ENCODE measurements around the gene PLXNA1.
A peak's percentile ranks its signal among the peaks of the same experiment; 100 is the strongest.

Gene PLXNA1

GRCh38 chr3:127003175-127003555 is 20.2 kb downstream of the PLXNA1 start:
- DNase-seq, result no peak

GRCh38 chr3:127003601-127004280 is 20.8 kb downstream of the PLXNA1 start:
- DNase-seq, result no peak

GRCh38 chr3:127004641-127005397 is 21.9 kb downstream of the PLXNA1 start:
- no peak for DNase-seq

GRCh38 chr3:127005864-127006500 is 23.1 kb downstream of the PLXNA1 start:
- DNase-seq, result no peak

GRCh38 chr3:127006781-127007436 is 24.0 kb downstream of the PLXNA1 start:
- DNase-seq, result no peak

GRCh38 chr3:127008236-127008635 is 25.3 kb downstream of the PLXNA1 start:
- DNase-seq, result no peak

- no peak for DNase-seq
Measured at GRCh38 chr3:127009531-127009930, 26.6 kb downstream of the PLXNA1 start.

GRCh38 chr3:127011270-127011992 is 28.5 kb downstream of the PLXNA1 start:
- no peak for DNase-seq

GRCh38 chr3:127012091-127012490 is 29.2 kb downstream of the PLXNA1 start:
- DNase-seq, result no peak

- DNase-seq, result no peak
Measured at GRCh38 chr3:127013181-127013580, 30.3 kb downstream of the PLXNA1 start.

- no peak for DNase-seq
Measured at GRCh38 chr3:127013758-127014535, 31.0 kb downstream of the PLXNA1 start.

- peak; percentile 58 for DNase-seq
Measured at GRCh38 chr3:127014536-127015281, 31.8 kb downstream of the PLXNA1 start.

GRCh38 chr3:127015282-127016042 is 32.5 kb downstream of the PLXNA1 start:
- DNase-seq, result peak; percentile 82

- no peak for DNase-seq
Measured at GRCh38 chr3:127016043-127016343, 33.1 kb downstream of the PLXNA1 start.

- DNase-seq, result no peak
Measured at GRCh38 chr3:127016461-127016860, 33.5 kb downstream of the PLXNA1 start.

- no peak for DNase-seq
Measured at GRCh38 chr3:127017229-127017628, 34.3 kb downstream of the PLXNA1 start.

GRCh38 chr3:127017781-127018180 is 34.9 kb downstream of the PLXNA1 start:
- no peak for DNase-seq

GRCh38 chr3:127018306-127018828 is 35.5 kb downstream of the PLXNA1 start:
- no peak for DNase-seq

- DNase-seq, result no peak
Measured at GRCh38 chr3:127019449-127019848, 36.5 kb downstream of the PLXNA1 start.

- no peak for DNase-seq
Measured at GRCh38 chr3:127020543-127020942, 37.6 kb downstream of the PLXNA1 start.

All from DMS79 (cell line).